Pancreas (tissue), 10 donors: ENCODE measurements around the gene ZNF691. TPM values are rescaled to one million over a fixed set of nuclear protein-coding genes. Genes with fewer than 3 reads are reported as not detected.

Experiments
- ATAC-seq, 4 donors: fragments of 200-7000 bp; cut with Tn5 transposase; one replicate each; pipeline versions ENCODE4 v1.8.0 to v1.9.1; 2020; ENCODE audit warnings: mild to moderate bottlenecking in 4 of 4, moderate library complexity in 4 of 4
- DNase-seq, 6 donors: peaks; one replicate each; pipeline ENCODE4 v3.0.0-alpha.2; 2020
- FAIRE-seq: peaks from 2 replicates; lab custom pipeline; 2012; peaks lifted over from hg19 to GRCh38; lab: Jason Lieb, UNC
- H3K27ac ChIP-seq, 4 donors: fragments of 200-600 bp; sonication (generic); 1 replicate in 3 of 4; 2 replicates in 1 of 4; pipeline versions ENCODE4 v1.5.0 to v1.8.0; 2020
- H3K27me3 ChIP-seq, 4 donors: fragments of 200-600 bp; one replicate each; pipeline ENCODE4 v1.8.0; 2021
- H3K36me3 ChIP-seq, 3 donors: fragments of 200-600 bp; sonication (generic) in 1 of 3; one replicate each; pipeline versions ENCODE4 v1.5.0 to v1.8.0; 2020 to 2021
- H3K4me1 ChIP-seq, 3 donors: fragments of 200-600 bp; one replicate each; pipeline ENCODE4 v1.8.0; 2021
- H3K4me3 ChIP-seq, 4 donors: fragments of 200-600 bp; sonication (generic) in 2 of 4; one replicate each; pipeline versions ENCODE4 v1.5.0 to v1.8.0; 2020 to 2021
- H3K9me3 ChIP-seq, 4 donors: fragments of 200-600 bp; one replicate each; pipeline ENCODE4 v1.8.0; 2021
- CTCF ChIP-seq, 4 donors: fragments of 200-600 bp; sonication (generic) in 3 of 4; IDR thresholded peaks; one replicate each; pipeline versions ENCODE4 v1.5.0 to v1.8.0; 2021; ENCODE audit warnings: antibody characterized with exemption in 4 of 4
- WGBS, 2 donors: extraction: QIAGEN DNeasy Blood & Tissue Kit; methylation state at CpG; one replicate each; pipeline ENCODE4 v1.1.7; 2013; 5-methylcytosine and 5-hydroxymethylcytosine counted together
- intact Hi-C, 3 donors: fragments of 100-400 bp; cut with DNase I; formaldehyde crosslinking; loops; one replicate each; pipeline versions ENCODE4 v1.11.1 to v1.14.2; 2022
- polyA plus RNA-seq, 2 donors: library from polyadenylated mRNA; stranded (reverse); fragments of 200-250 nt; gene quantifications; one replicate each; pipeline ENCODE4 v1.2.3, GENCODE V29; 2013
- total RNA-seq, 6 donors: library from RNA; stranded (reverse); fragmentation: NEBNext Ultra II Directional in 4 of 6; extraction: Animal tissue kit (Norgen Biotek cat#: 25700) in 4 of 6; gene quantifications; one replicate each; pipeline versions ENCODE4 v1.2.1 to v1.2.4, GENCODE V29; 2021 to 2023
- donor health status: healthy with polysubstance abuse.
- donor health status: DM: no; HTN: no; CAD: no; lungs with moderate emphysema.
- donor health status: DM: no; HTN: no; CAD: no.
- donor health status: control.
- donor health status: control.
- donor health status: Bipolar disorder and iron deficiency.
- donor health status: DM: yes; HTN: yes; CAD: no.
- donor health status: DM: no; HTN: no; CAD: no.
- donor health status: DM: no; HTN: no; CAD: no.
- donor health status: DM: yes; HTN: yes; CAD: no.

Gene ZNF691
- total and polyA plus RNA-seq, 8 donors, result 2.9 to 11.0 (median 4.6) TPM

- 89 to 92% methylated on average over 17 of the region's 17 CpGs for WGBS, 2 donors
- no peak for ATAC-seq
- Histone ChIP-seq H3K9me3 (no peaks in the 10 kb centered on the region), H3K27me3 (no peaks in the 10 kb centered on the region), H3K4me1 (no peaks in the 10 kb centered on the region), H3K36me3 (no peaks in the 10 kb centered on the region), H3K4me3 (no peak overlapping the region), H3K27ac (no peak overlapping the region)
- DNase-seq, result no peak
- intact Hi-C loops, result no loop called here
- no peak for TF ChIP-seq CTCF (IDR thresholded peaks at IDR 0.05)
- FAIRE-seq, result no peak
Measured at GRCh38 chr1:42830631-42831030, 15.8 kb upstream of the ZNF691 start.

DNA sequence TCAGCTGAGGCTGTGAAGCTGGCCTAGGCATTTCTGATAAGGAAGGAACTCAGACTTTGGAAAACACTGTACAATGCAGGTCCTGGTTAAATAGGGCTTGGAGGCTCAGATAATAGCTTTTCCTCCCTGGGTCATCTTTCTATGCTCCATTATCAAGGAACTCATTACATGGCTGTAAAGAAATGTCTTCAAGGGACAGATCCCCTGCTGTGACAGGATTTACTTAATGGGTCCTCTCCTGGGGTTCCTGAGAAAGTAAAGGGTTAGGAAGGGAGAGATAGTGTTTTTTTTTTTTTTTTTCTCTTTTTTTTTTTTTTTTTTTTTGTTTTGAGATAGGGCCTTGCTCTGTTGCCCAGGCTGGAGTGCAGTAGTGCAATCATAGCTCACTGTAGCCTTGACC is 15.1 kb upstream of the ZNF691 start:
- Histone ChIP-seq H3K9me3 (no peaks in the 10 kb centered on the region), H3K27ac (no peak overlapping the region), H3K4me1 (no peaks in the 10 kb centered on the region), H3K4me3 (no peak overlapping the region), H3K36me3 (no peaks in the 10 kb centered on the region), H3K27me3 (no peaks in the 10 kb centered on the region)
- DNase-seq, result no peak
- ATAC-seq, result no peak
- intact Hi-C loops, result no loop called here
- no peak for FAIRE-seq
- TF ChIP-seq CTCF (IDR thresholded peaks at IDR 0.05), result no peak

- ATAC-seq (no peak), DNase-seq (no peak), FAIRE-seq (no peak)
- Histone ChIP-seq H3K36me3 (no peaks in the 10 kb centered on the region), H3K4me3 (no peak overlapping the region), H3K4me1 (no peaks in the 10 kb centered on the region), H3K27ac (no peak overlapping the region), H3K27me3 (no peaks in the 10 kb centered on the region), H3K9me3 (no peaks in the 10 kb centered on the region)
- 94% methylated on average over 3 of the region's 3 CpGs for WGBS, 2 donors
- no peak for TF ChIP-seq CTCF (IDR thresholded peaks at IDR 0.05)
- intact Hi-C loops, result no loop called here
Measured at GRCh38 chr1:42832641-42833240, 13.7 kb upstream of the ZNF691 start.

GRCh38 chr1:42833981-42834380 is 12.4 kb upstream of the ZNF691 start:
- peak in 1 of 4 donors; percentile 48 for ATAC-seq
- Histone ChIP-seq H3K4me3 (no peak overlapping the region), H3K27ac (no peak overlapping the region), H3K27me3 (no peaks in the 10 kb centered on the region), H3K9me3 (no peaks in the 10 kb centered on the region), H3K4me1 (no peaks in the 10 kb centered on the region), H3K36me3 (no peaks in the 10 kb centered on the region)
- TF ChIP-seq CTCF (IDR thresholded peaks at IDR 0.05), result no peak
- WGBS, 2 donors, result 87 to 92% methylated on average over 4 of the region's 4 CpGs
- intact Hi-C loops, result no loop called here
- DNase-seq, result no peak
- no peak for FAIRE-seq

DNA sequence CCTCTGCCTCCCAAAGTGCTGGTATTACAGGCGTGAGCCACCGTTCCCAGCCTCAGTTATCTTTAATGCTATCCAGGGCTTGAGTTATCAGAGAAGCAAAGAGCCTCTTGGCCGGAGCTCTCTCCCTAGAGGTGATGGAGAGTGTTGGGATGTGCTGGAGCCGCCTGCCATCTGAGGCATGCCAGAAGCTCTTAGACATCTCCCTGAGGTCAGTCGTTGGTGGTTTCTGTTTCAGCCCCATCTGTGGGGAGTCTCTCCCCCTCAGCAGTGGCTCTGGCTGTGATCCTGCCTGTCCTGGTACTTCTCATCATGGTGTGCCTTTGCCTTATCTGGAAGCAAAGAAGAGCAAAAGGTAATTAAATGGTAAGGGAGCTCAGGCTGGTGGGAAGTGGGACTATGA is 11.6 kb upstream of the ZNF691 start:
- FAIRE-seq (no peak), ATAC-seq (no peak)

More for the DNA sequence above, 11.6 kb upstream of the ZNF691 start:
- no peak for DNase-seq
- Histone ChIP-seq H3K4me3 (no peak overlapping the region), H3K4me1 (no peaks in the 10 kb centered on the region), H3K27me3 (no peaks in the 10 kb centered on the region), H3K27ac (no peak overlapping the region), H3K9me3 (no peaks in the 10 kb centered on the region), H3K36me3 (no peaks in the 10 kb centered on the region)
- intact Hi-C loops, result no loop called here
- WGBS, 2 donors, result 91 to 93% methylated on average over 5 of the region's 5 CpGs
- TF ChIP-seq CTCF (IDR thresholded peaks at IDR 0.05), result no peak
